ENCODE data around the gene DLGAP1.

- TF ChIP-seq ZNF785 (tag by site-specific recombination; IDR thresholded peaks at IDR 0.05) (no peak), ZNF560 (tag by site-specific recombination; IDR thresholded peaks at IDR 0.05; ENCODE audit: borderline replicate concordance) (no peak), ZNF707 (tag by site-specific recombination; IDR thresholded peaks at IDR 0.05) (no peak), CTCF (tag by site-specific recombination; IDR thresholded peaks at IDR 0.05) (no peak), ZNF670 (tag by site-specific recombination; IDR thresholded peaks at IDR 0.05; ENCODE audit: low read depth) (no peak)
Measured at GRCh38 chr18:4319738-4320677, 135.1 kb downstream of the DLGAP1 start.
